Measurements from ENCODE around the gene CDK15.
"Not testable (repeated sequence)": the region's sequence is repeated elsewhere in the genome, so short reads cannot be mapped to it uniquely, and the experiment has no call there.

The CDK15 gene

DNA sequence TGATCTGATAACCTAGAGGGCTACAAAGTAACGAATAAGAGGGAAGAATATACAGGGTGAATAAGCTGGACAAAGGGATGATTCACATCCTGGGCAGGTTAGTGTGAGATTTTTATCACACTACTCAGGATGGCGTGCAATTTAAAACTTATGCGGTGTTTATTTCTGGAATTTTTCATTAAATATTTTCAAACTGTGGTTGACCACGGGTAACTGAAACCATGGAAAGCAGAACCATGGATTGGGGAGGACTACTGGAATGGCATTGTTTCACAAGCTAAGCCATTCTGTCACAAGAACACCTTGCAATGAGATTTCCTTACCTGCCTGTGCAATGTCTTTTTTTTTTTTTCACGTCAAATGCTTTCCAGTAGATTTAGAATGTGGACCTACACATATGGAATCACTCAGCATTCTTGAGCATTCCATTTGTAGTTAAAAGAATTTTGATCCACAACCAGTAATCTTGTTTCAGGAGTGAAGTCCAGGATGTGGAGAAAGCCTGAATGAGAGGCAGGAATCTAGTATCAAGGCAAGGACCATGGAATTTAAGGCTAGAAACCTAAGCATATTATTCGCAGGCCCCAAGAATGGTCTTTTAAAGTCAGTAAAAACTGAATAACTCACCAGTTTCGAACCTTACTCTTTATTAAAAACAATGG lies 8.0 kb upstream of the CDK15 start:
- Mint-ChIP-seq H3K4me3 (no peak overlapping the region), H3K27ac (no peak overlapping the region), H3K9me3 (ENCODE audit: low read depth) (no peaks in the 10 kb centered on the region), H3K27me3 (peaks cover 10% of the 10 kb centered on the region), H3K36me3 (peaks cover 2% of the 10 kb centered on the region), H3K4me1 (ENCODE audit: low read depth) (no peaks in the 10 kb centered on the region)

DNA sequence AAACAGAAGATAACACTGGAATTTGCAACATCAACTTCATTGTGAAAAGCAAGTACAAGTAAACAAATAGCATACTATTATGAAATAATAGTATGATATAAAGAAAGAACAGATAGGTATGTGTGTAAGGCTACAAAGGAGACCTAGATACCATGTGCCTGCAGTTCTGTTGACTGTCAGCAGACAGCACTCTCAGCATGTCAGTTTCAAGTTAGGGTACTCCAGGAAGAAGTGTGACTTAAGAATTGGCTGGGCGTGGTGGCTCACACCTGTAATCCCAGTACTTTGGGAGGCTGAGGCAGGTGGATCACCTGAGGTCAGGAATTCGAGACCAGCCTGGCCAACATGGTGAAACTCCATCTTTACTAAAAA lies 7.4 kb upstream of the CDK15 start:
- not testable (repeated sequence) for H3K9me3 Mint-ChIP-seq (ENCODE audit: low read depth); H3K27ac Mint-ChIP-seq; H3K27me3 Mint-ChIP-seq; H3K4me1 Mint-ChIP-seq (ENCODE audit: low read depth); H3K36me3 Mint-ChIP-seq; H3K4me3 Mint-ChIP-seq

DNA sequence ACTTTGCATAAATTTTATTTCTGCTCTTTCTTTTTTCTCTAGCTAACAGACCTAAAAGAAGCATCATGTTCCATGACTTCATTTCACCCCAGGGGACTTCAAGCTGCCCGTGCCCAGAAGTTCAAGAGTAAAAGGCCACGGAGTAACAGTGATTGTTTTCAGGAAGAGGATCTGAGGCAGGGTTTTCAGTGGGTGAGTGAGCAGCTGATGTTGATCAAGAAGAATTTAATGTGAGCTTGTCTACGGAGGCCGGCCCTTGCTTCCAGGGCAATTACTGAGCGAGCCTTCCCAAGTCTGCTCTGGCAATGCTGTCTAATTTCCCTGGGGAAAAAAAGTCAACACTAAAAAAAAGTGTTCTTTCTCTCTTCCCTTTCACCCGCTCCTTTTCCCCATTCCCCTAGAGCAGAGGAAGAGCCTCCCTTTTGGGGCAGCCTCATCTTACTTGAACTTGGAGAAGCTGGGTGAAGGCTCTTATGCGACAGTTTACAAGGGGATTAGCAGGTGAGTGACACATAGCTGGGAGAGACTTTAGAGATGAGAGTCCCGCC lies 1.2 kb downstream of the CDK15 start:
- no peaks in the 10 kb centered on the region for H3K4me1 Mint-ChIP-seq (ENCODE audit: low read depth)
- no peaks in the 10 kb centered on the region for H3K9me3 Mint-ChIP-seq (ENCODE audit: low read depth)
- peaks cover 3% of the 10 kb centered on the region for H3K27me3 Mint-ChIP-seq
- H3K4me3 Mint-ChIP-seq = no peak overlapping the region
- H3K36me3 Mint-ChIP-seq = peaks cover 2% of the 10 kb centered on the region
- H3K27ac Mint-ChIP-seq = no peak overlapping the region

DNA sequence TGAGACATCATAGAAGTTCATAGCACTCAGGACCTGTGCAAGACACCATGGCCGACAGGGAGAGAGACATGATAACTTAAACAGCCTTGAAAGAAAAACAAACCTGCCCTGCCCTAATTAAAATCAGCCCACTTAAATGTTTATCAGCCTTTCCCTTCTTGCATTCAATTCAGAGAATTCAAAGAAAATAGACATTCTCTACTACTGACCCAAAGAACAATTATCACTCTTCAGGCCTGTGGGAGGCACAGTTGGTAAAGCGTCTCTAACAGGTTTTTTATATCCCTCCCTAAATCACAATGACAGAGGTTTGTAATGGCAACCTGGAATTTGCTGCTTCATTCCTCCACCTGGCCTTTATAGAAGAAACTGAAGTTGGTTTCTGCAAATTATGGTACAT lies 1.7 kb downstream of the CDK15 start:
- Mint-ChIP-seq H3K27ac (no peak overlapping the region), H3K4me1 (ENCODE audit: low read depth) (no peaks in the 10 kb centered on the region), H3K4me3 (no peak overlapping the region), H3K9me3 (ENCODE audit: low read depth) (no peaks in the 10 kb centered on the region), H3K36me3 (peaks cover 2% of the 10 kb centered on the region), H3K27me3 (peaks cover 3% of the 10 kb centered on the region)

DNA sequence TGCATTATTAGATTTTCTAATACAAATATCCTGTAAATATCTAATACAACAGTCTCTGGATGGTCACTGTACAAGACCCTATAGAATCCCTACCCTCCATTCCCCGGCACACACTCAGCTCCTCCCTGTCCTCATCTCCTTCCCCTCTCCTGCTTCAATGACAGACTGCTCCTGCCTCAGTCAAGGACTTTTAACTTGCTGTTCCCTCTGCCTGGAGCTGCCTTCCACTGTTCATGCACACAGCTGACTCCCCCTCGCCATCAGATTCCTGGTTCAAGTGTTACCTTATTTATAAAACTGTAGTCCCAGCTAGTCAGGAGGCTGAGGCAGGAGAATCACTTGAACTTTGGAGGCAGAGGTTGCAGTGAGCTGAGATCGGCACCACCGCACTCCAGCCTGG lies 3.3 kb downstream of the CDK15 start:
- H3K36me3 Mint-ChIP-seq = no peaks in the 10 kb centered on the region
- H3K4me3 Mint-ChIP-seq = no peak overlapping the region
- H3K27me3 Mint-ChIP-seq = no peaks in the 10 kb centered on the region
- no peaks in the 10 kb centered on the region for H3K4me1 Mint-ChIP-seq (ENCODE audit: low read depth)
- no peak overlapping the region for H3K27ac Mint-ChIP-seq
- H3K9me3 Mint-ChIP-seq (ENCODE audit: low read depth) = no peaks in the 10 kb centered on the region

DNA sequence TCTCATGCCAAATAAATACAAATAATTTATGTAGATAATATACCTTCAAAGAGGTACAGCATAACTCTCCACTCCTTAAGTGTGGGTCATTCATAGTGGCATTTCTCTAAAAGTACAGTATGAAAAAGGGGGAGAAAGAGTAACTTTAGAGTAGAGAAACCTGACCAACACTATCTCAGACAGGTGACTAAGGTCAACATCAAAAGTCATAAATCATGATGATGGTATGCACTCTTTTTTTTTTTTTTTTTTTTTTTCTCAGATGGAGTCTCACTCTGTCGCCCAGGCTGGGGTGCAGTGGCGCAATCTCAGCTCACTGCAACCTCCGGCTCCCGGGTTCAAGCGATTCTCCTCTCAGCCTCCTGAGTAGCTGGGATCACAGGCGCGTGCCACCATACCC lies 4.3 kb downstream of the CDK15 start:
- H3K36me3 Mint-ChIP-seq; H3K9me3 Mint-ChIP-seq (ENCODE audit: low read depth); H3K4me1 Mint-ChIP-seq (ENCODE audit: low read depth); H3K4me3 Mint-ChIP-seq; H3K27ac Mint-ChIP-seq; H3K27me3 Mint-ChIP-seq: not testable (repeated sequence)

DNA sequence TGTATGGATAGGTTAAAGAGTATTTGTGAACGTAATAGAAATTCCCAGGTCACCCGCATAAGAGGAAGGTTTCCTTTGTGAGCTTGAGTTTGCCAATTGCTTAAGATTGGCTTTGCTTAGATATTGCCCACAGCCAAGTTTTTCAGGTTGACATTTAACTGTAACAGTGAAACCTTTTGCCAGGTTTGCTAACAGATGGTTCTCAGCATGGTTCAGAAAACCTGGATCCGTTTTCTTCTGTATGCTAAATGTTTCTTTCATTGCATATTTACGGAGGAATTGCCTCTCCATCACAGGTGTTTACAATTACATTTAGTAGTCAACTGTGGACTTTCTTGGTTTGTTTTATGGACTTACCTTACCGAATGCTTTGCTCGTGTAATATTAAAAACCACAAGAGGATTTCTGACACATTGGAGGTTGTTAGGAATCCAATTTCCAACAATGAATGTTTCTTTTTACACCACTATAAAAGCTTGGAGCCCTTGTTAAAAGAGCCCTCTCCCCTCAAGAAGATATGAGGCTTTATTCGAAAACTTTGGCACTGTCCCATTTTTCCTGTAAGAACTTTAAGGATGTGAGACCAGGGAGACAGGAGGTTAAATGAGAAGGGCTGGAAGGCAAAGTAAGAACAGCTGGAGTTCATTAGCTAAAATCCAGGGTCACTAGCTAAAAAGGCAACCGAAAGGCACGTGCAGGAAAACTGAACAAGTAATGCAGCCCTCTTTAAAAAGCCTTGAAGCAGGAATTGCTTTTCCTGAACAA lies 7.8 kb downstream of the CDK15 start:
- no peaks in the 10 kb centered on the region for H3K4me1 Mint-ChIP-seq (ENCODE audit: low read depth)
- H3K27me3 Mint-ChIP-seq = no peaks in the 10 kb centered on the region
- no peaks in the 10 kb centered on the region for H3K36me3 Mint-ChIP-seq
- H3K4me3 Mint-ChIP-seq = no peak overlapping the region
- no peaks in the 10 kb centered on the region for H3K9me3 Mint-ChIP-seq (ENCODE audit: low read depth)
- no peak overlapping the region for H3K27ac Mint-ChIP-seq

DNA sequence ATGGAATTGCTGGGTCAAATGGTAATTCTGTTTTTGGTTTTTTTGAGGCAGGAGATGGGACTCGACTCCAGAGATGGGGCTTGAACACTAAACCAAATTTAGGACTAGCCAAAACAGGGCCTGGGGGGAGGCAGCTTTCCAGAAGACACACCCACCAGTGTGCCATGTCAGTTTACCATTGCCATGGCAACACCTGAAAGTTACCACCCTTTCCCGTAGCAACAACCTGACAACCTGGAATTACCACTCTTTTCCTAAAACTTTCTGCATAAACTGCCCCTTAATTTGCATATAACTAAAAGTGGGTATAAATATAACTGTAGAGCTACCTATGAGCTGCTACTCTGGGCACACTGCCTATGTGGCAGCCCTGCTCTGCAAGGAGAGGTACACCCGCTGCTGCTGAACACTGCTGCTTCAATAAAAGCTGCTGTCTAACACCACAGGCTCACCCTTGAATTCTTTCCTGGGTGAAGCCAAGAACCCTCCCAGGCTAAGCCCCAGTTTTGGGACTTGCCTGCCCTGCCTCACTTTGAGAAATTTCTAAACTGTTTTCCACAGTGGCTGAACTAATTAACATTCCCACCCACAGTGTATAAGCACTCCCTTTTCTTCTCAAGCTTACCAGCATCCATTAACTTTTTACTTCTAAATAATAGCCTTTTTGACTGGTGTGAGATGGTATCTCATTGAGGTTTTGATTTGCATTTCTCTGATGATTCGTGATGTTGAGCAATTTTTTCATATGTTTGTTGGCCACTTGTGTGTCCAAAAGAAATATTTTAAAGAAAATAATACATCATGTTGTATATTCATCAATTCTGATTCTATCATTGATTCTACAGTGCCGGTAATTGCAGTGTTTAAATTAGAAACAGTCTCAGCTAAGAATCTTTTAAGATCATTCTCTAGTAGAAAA lies 10.6 kb downstream of the CDK15 start:
- Mint-ChIP-seq H3K36me3 (no peaks in the 10 kb centered on the region), H3K9me3 (ENCODE audit: low read depth) (no peaks in the 10 kb centered on the region), H3K4me1 (ENCODE audit: low read depth) (no peaks in the 10 kb centered on the region), H3K4me3 (no peak overlapping the region), H3K27ac (no peak overlapping the region), H3K27me3 (no peaks in the 10 kb centered on the region)

DNA sequence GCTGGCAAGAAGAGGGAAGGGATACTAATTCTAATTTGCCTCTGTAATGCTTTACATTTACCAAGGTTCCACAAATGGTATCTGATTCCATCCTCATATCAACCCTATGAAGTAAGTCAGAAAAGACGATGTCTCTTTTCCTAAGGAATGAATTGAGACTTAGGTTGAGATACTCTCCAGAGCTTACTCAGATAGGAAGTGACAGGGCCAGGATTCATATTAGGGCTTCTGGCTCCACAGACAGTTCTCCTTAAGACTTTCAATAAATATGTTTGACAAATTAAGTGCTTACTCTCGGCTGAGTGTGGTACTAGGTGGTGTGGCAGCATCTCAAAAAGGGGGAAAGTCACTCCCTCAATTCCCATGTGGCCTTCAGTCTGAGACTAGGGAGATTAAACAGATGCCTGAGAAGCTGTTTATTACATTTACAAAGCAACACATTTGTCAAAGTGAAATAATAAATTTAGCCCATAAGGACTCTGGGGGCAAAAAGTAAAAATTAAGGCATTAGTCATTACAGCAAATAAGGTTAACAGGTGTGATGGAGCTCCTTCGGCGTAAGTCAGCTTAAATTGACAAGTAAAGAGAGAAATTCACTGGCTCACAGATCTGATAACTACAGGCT lies 14.2 kb downstream of the CDK15 start:
- no peaks in the 10 kb centered on the region for H3K27me3 Mint-ChIP-seq
- H3K27ac Mint-ChIP-seq = no peak overlapping the region
- no peaks in the 10 kb centered on the region for H3K36me3 Mint-ChIP-seq
- H3K9me3 Mint-ChIP-seq (ENCODE audit: low read depth) = no peaks in the 10 kb centered on the region
- no peak overlapping the region for H3K4me3 Mint-ChIP-seq
- H3K4me1 Mint-ChIP-seq (ENCODE audit: low read depth) = no peaks in the 10 kb centered on the region

DNA sequence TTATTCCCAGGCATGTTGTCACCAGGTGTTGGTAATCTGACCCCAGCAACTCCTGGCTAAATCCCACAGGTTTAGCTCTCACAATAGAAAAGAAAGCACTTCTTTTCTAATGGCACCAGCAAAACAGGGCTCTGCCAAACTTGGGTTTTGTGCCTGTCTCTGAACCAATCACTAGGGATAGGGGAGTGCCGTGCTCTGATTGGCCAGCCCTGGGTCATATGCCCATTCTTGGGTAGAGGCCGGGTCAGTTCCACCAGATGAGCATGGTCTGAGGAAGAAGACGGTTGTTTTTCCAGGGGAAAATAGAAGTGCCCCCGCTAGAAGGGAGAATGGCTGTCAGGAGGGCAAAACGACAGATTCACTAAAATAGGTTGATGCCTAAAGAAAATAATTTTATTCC lies 14.7 kb downstream of the CDK15 start:
- H3K27me3 Mint-ChIP-seq = no peaks in the 10 kb centered on the region
- no peaks in the 10 kb centered on the region for H3K4me1 Mint-ChIP-seq (ENCODE audit: low read depth)
- no peaks in the 10 kb centered on the region for H3K9me3 Mint-ChIP-seq (ENCODE audit: low read depth)
- H3K27ac Mint-ChIP-seq = no peak overlapping the region
- no peak overlapping the region for H3K4me3 Mint-ChIP-seq
- H3K36me3 Mint-ChIP-seq = no peaks in the 10 kb centered on the region

DNA sequence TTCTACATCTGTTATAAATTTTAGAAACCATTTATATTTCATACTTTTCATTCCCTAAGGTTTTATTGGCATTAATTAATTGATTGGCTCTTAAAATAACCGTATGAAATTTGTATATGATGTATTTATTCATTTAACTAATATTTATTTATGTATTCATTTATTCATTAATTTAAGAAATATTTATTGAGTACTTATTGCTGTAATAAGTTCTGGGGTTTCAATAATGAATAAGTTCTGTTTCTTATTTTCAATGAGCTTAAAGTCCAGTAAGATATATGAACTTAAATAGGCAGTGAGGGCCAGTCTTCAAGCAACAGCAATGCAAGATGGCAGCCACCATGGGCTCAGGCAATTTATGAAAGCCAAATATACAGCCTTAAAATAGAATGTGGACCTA lies 17.9 kb downstream of the CDK15 start:
- H3K4me3 Mint-ChIP-seq = no peak overlapping the region
- no peak overlapping the region for H3K27ac Mint-ChIP-seq
- H3K27me3 Mint-ChIP-seq = peaks cover 1% of the 10 kb centered on the region
- H3K36me3 Mint-ChIP-seq = no peaks in the 10 kb centered on the region
- no peaks in the 10 kb centered on the region for H3K4me1 Mint-ChIP-seq (ENCODE audit: low read depth)
- H3K9me3 Mint-ChIP-seq (ENCODE audit: low read depth) = no peaks in the 10 kb centered on the region

DNA sequence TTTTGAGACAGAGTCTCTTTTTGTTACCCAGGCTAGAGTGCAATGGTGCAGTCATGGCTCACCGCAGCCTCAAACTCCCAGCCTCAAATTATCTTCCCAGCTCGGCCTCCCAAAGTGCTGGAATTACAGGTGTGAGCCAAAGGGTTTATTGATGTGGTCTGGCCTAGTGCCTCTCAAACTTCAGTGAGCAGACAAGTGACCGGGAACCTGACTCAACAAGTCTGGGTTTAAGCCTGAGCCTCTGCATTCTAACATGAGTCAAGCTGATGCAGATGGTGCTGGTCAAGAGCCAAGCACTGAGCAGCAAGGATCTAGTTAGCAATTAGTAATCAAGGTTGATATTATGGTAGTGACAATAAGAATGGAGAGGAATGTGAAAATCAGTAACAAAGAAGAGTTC lies 21.3 kb downstream of the CDK15 start:
- H3K4me1 Mint-ChIP-seq (ENCODE audit: low read depth) = no peaks in the 10 kb centered on the region
- H3K27ac Mint-ChIP-seq = no peak overlapping the region
- no peak overlapping the region for H3K4me3 Mint-ChIP-seq
- H3K9me3 Mint-ChIP-seq (ENCODE audit: low read depth) = no peaks in the 10 kb centered on the region
- H3K36me3 Mint-ChIP-seq = no peaks in the 10 kb centered on the region
- peaks cover 4% of the 10 kb centered on the region for H3K27me3 Mint-ChIP-seq

DNA sequence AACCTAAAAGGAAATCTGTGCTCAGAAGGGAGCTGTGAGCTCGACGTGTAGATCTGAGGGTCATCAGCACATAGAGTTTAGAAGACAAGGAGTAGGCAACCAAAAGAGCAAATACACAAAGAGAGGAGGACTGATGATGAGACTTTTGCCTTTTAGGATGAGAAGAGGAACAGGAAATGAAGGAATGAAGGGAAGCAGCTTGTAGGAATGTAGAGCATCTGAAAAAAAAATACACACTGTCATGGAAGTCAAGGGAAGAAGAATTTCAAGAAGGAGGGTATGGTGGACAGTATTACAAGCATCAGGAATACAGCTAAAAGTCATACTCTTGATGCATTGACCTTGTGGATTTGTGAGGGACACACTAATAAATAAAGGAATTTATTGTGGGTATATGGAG lies 21.9 kb downstream of the CDK15 start:
- no peaks in the 10 kb centered on the region for H3K36me3 Mint-ChIP-seq
- no peak overlapping the region for H3K27ac Mint-ChIP-seq
- peaks cover 4% of the 10 kb centered on the region for H3K27me3 Mint-ChIP-seq
- no peaks in the 10 kb centered on the region for H3K9me3 Mint-ChIP-seq (ENCODE audit: low read depth)
- H3K4me1 Mint-ChIP-seq (ENCODE audit: low read depth) = no peaks in the 10 kb centered on the region
- H3K4me3 Mint-ChIP-seq = no peak overlapping the region

DNA sequence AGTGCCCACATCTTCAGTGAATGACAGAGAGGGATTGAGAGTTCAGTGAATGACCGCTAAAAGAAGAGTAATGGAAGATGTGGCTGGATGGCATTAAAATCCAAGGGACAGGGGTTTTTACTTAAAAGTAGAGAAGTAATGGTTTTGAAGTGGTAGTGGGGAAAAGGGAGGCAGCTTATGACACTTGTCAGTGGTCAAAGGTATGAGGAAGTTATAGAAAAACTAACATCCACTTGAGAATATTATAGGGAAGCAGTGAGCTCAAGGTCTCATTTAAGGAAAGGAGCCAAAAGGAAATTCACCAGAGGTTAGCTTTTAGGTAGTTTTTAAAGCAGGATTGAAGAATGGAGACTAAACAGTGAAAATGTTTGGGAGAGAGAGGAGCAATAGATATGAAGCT lies 24.3 kb downstream of the CDK15 start:
- Mint-ChIP-seq H3K4me1 (ENCODE audit: low read depth) (no peaks in the 10 kb centered on the region), H3K36me3 (no peaks in the 10 kb centered on the region), H3K27ac (no peak overlapping the region), H3K9me3 (ENCODE audit: low read depth) (no peaks in the 10 kb centered on the region), H3K27me3 (peaks cover 4% of the 10 kb centered on the region), H3K4me3 (no peak overlapping the region)

DNA sequence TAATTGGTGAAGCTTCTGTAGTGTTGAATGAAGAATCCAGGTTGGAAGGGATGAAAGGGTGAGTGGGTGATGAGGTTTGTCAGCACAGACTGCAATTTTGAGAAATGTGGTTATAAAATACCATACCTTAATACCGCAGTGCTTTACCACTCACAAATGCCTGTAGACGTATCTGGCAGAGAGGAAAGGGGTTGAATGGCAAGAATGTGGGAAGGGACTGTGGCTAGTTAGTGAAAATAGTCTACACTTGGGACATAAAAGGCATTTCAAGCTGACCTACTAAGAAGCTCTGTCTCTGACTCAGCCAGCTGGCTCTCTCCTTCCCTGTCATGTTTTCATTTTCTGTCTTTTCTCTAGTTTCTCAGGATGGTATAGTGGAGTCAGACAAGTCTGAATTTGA lies 25.1 kb downstream of the CDK15 start:
- no peaks in the 10 kb centered on the region for H3K36me3 Mint-ChIP-seq
- no peaks in the 10 kb centered on the region for H3K4me1 Mint-ChIP-seq (ENCODE audit: low read depth)
- H3K4me3 Mint-ChIP-seq = no peak overlapping the region
- no peak overlapping the region for H3K27ac Mint-ChIP-seq
- peaks cover 5% of the 10 kb centered on the region for H3K27me3 Mint-ChIP-seq
- no peaks in the 10 kb centered on the region for H3K9me3 Mint-ChIP-seq (ENCODE audit: low read depth)
